Epithelial cell of proximal tubule (primary cell): ENCODE measurements around the gene IGSF10. TPM values are rescaled to one million over a fixed set of nuclear protein-coding genes. Genes with fewer than 3 reads are reported as not detected.

Experiments used
- DNase-seq: peaks from one replicate; pipeline ENCODE4 v3.0.0-alpha.2; 2011; ENCODE audit warnings: low read depth
- H3K4me3 ChIP-seq: 2 replicates; pipeline ENCODE4 v1.5.1; 2011; ENCODE audit warnings: low read depth, mild to moderate bottlenecking, low read length
- CTCF ChIP-seq: conservative IDR thresholded peaks from 2 replicates; pipeline ENCODE4 v1.5.1; 2012; ENCODE audit warnings: low read depth, mild to moderate bottlenecking, low read length
- total RNA-seq: library from RNA; depleted of rRNA; stranded (reverse); fragments of >200 nt; gene quantifications from 2 replicates; pipeline ENCODE4 v1.2.3, GENCODE V29; 2015

The IGSF10 gene
- total RNA-seq, 1 donor from 2014 or later: under 0.01 TPM

DNA sequence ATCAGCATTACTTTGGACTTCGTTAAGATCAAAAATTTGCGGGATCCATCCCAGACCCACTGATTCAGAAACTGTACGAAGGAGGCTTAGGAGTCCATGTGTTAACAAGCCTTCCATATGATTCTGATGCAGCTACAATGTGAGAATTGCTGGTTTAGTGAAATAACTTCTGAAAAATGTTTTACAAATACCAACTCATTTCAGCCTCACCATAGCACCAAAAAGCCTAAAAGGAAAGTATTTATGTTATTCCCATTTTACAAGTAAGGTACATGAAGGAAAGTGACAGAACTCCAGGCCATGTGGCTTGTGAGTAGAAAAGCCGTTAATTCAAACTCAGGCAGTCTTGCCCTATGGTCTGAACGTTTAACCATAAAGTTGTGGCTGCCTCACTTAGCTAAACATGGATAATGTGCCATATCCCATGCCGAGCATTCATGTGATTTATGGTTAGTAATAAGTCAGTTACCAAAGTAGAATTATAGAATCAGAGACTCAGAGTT is 1.5 kb upstream of the IGSF10 start:
- no peak for TF ChIP-seq CTCF
- no peak for DNase-seq
- H3K4me3 ChIP-seq: no peak overlapping the region

- DNase-seq: no peak
- peak overlapping the region; percentile 60 for H3K4me3 ChIP-seq
- no peak for TF ChIP-seq CTCF
Observed at GRCh38 chr3:151460228-151460627, 633 bp downstream of the IGSF10 start.

GRCh38 chr3:151459358-151459757 is 1.5 kb downstream of the IGSF10 start:
- no peak for DNase-seq
- no peak overlapping the region for H3K4me3 ChIP-seq
- TF ChIP-seq CTCF: no peak

DNA sequence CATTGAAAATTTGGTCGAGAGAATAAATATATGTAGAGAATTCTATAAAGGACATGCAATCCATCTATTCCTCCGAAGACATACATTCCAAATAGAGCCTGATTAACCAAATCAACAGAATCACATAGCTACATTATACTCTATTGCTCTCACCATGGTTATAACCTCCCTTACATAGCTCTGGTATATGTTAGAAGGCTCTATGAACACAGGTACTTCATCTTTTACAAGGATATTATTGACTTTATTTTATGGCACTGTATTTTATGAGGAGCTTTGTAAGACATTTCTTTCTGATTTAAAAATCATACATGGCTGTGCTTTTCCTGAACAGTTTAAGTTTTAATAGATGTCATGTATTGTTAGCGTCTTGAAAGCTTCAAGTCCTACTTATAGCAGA is 4.8 kb downstream of the IGSF10 start:
- DNase-seq: no peak
- TF ChIP-seq CTCF: no peak
- H3K4me3 ChIP-seq: no peak overlapping the region

- no peak for DNase-seq
- no peak for TF ChIP-seq CTCF
- no peak overlapping the region for H3K4me3 ChIP-seq
Observed at GRCh38 chr3:151452841-151453240, 8.0 kb downstream of the IGSF10 start.

- no peak overlapping the region for H3K4me3 ChIP-seq
- TF ChIP-seq CTCF: no peak
- no peak for DNase-seq
Observed at GRCh38 chr3:151452368-151452767, 8.5 kb downstream of the IGSF10 start.

DNA sequence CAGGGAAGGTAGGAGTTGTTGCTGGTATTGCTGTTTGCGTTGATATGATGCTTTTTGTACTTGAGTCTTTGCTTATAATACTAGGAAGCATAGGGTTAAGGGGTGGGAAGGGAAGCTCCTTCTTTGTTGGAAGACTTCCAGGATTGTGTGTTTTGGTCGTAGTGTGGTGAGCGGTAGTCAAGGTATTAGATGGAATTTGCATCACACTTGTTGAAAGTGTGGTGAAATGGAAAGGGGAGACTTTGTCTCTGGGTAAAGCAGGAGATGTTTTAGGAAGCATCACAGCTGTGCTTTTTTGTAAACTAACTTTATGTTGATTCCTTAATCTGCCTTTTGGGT is 14.9 kb downstream of the IGSF10 start:
- no peak for TF ChIP-seq CTCF
- no peak for DNase-seq
- H3K4me3 ChIP-seq: no peak overlapping the region
